ENCODE data around the gene RAB23.
"Not testable (repeated sequence)": the region's sequence is repeated elsewhere in the genome, so short reads cannot be mapped to it uniquely, and the experiment has no call there.

Gene RAB23

GRCh38 chr6:57252975-57253374, 30.9 kb upstream of the RAB23 start:
- TF ChIP-seq ZFX (IDR thresholded peaks at IDR 0.05; ENCODE audit: borderline replicate concordance) (no peak), CTCF (IDR thresholded peaks at IDR 0.05) (no peak)
- H3K27ac ChIP-seq = no peak overlapping the region

- no peak for TF ChIP-seq CTCF (IDR thresholded peaks at IDR 0.05)
- TF ChIP-seq ZFX (IDR thresholded peaks at IDR 0.05; ENCODE audit: borderline replicate concordance) = no peak
- no peak overlapping the region for H3K27ac ChIP-seq
Measured at GRCh38 chr6:57252137-57252536, 30.0 kb upstream of the RAB23 start.

GRCh38 chr6:57250348-57250747, 28.2 kb upstream of the RAB23 start:
- H3K27ac ChIP-seq = no peak overlapping the region
- TF ChIP-seq CTCF (IDR thresholded peaks at IDR 0.05) = no peak
- TF ChIP-seq ZFX (IDR thresholded peaks at IDR 0.05; ENCODE audit: borderline replicate concordance) = no peak

- TF ChIP-seq CTCF (IDR thresholded peaks at IDR 0.05) (no peak), ZFX (IDR thresholded peaks at IDR 0.05; ENCODE audit: borderline replicate concordance) (no peak)
- no peak overlapping the region for H3K27ac ChIP-seq
Measured at GRCh38 chr6:57248311-57248895, 26.3 kb upstream of the RAB23 start.

GRCh38 chr6:57247603-57248002, 25.5 kb upstream of the RAB23 start:
- TF ChIP-seq CTCF (IDR thresholded peaks at IDR 0.05) (no peak), ZFX (IDR thresholded peaks at IDR 0.05; ENCODE audit: borderline replicate concordance) (no peak)
- no peak overlapping the region for H3K27ac ChIP-seq

GRCh38 chr6:57246307-57246706, 24.2 kb upstream of the RAB23 start:
- TF ChIP-seq CTCF (IDR thresholded peaks at IDR 0.05) (no peak), ZFX (IDR thresholded peaks at IDR 0.05; ENCODE audit: borderline replicate concordance) (no peak)
- no peak overlapping the region for H3K27ac ChIP-seq

- no peak overlapping the region for H3K27ac ChIP-seq
- TF ChIP-seq ZFX (IDR thresholded peaks at IDR 0.05; ENCODE audit: borderline replicate concordance) = no peak
- TF ChIP-seq CTCF (IDR thresholded peaks at IDR 0.05) = no peak
Measured at GRCh38 chr6:57243954-57244353, 21.8 kb upstream of the RAB23 start.

GRCh38 chr6:57243526-57243925, 21.4 kb upstream of the RAB23 start:
- not testable (repeated sequence) for H3K27ac ChIP-seq
